HepG2 (cell line): ENCODE measurements around the gene PARVA. TPM values are rescaled to one million over a fixed set of nuclear protein-coding genes. Genes with fewer than 3 reads are reported as not detected.
A peak's percentile ranks its signal among the peaks of the same experiment; 100 is the strongest.

ENCODE experiments used
- ATAC-seq: fragments of 200-7000 bp; cut with Tn5 transposase; 3 replicates; pipeline ENCODE4 v1.9.1; 2020; ENCODE audit warnings: mild to moderate bottlenecking, moderate library complexity
- BruUV-seq: library from RNA; stranded (reverse); fragments of 400-500 nt; replicated peaks from 2 replicates; lab custom pipeline; 2021; lab: Mats Ljungman, UMichigan
- CTCF ChIA-PET: fragments of 300-600 bp; formaldehyde crosslinking; extraction: SDS; loops from one replicate; lab custom pipeline; 2021; ENCODE audit warnings: low total read pairs, inconsistent platforms, low intra/inter-chr PET ratio; lab: Yijun Ruan, JAX
- POLR2A ChIA-PET: fragments of 350-600 bp; sonication (Branson Sonifier 250); formaldehyde crosslinking; loops from one replicate; lab custom pipeline; 2020; ENCODE audit warnings: antibody characterized with exemption, inconsistent platforms; lab: Yijun Ruan, JAX
- DNase-seq: peaks from one replicate; pipeline ENCODE4 v3.0.0-alpha.2; 2015; ENCODE audit warnings: low spot score
- FAIRE-seq: peaks from 3 replicates; lab custom pipeline; 2011; peaks lifted over from hg19 to GRCh38; lab: Jason Lieb, UNC
- H2AFZ ChIP-seq: one replicate; pipeline ENCODE4 v1.6.1; 2011; ENCODE audit warnings: low read length, inconsistent platforms
- H3K27ac ChIP-seq: fragments of 300-600 bp; 3 replicates; pipeline ENCODE4 v1.8.0; 2011; ENCODE audit warnings: mixed run types, mild to moderate bottlenecking, mixed read lengths, low read length, inconsistent platforms; ENCODE audit not compliant: insufficient read depth; ENCODE audit errors: extremely low read length
- H3K27me3 ChIP-seq, 2 experiments: fragments of 200-600 bp in 1 of 2; 2 replicates in 1 of 2; 3 replicates in 1 of 2; pipeline versions ENCODE4 v1.6.0 to v1.8.0; 2011; ENCODE audit warnings: low read length in 2 of 2, mild to moderate bottlenecking in 2 of 2, moderate library complexity in 2 of 2, inconsistent platforms in 1 of 2; ENCODE audit not compliant: insufficient read depth in 2 of 2, control insufficient read depth in 1 of 2
- H3K36me3 ChIP-seq, 2 experiments: fragments of 200-600 bp in 1 of 2; replicated peaks in 1 of 2; 2 replicates in 1 of 2; 3 replicates in 1 of 2; pipeline versions ENCODE4 v1.5.1 to v1.8.0; 2011; ENCODE audit warnings: low read length in 2 of 2, inconsistent platforms in 1 of 2; ENCODE audit not compliant: insufficient read depth in 2 of 2, control insufficient read depth in 1 of 2
- H3K4me1 ChIP-seq: 2 replicates; pipeline ENCODE4 v1.5.1; 2012; ENCODE audit warnings: low read length, inconsistent platforms; ENCODE audit not compliant: insufficient read depth
- H3K4me2 ChIP-seq: 2 replicates; pipeline ENCODE4 v1.6.0; 2011; ENCODE audit warnings: low read depth, low read length, inconsistent platforms
- H3K4me3 ChIP-seq, 3 experiments: fragments of 200-600 bp in 1 of 3; sonication (generic), shearing (Covaris generic) in 1 of 3; replicated peaks in 1 of 3; 2 replicates each; pipeline ENCODE4 v1.5.1; 2011 to 2016; ENCODE audit warnings: low read length in 3 of 3, inconsistent platforms in 2 of 3, low read depth in 2 of 3, mild to moderate bottlenecking in 2 of 3, control low read depth in 1 of 3, mixed read lengths in 1 of 3; ENCODE audit not compliant: insufficient read depth in 1 of 3
- H3K79me2 ChIP-seq: one replicate; pipeline ENCODE4 v1.6.1; 2011; ENCODE audit warnings: low read length, inconsistent platforms; ENCODE audit not compliant: insufficient read depth
- H3K9ac ChIP-seq: 2 replicates; pipeline ENCODE4 v1.6.0; 2011; ENCODE audit warnings: mild to moderate bottlenecking, low read depth, low read length, inconsistent platforms; ENCODE audit not compliant: insufficient read depth
- H3K9me3 ChIP-seq: 2 replicates; pipeline ENCODE4 v1.5.1; 2012; ENCODE audit warnings: mild to moderate bottlenecking, low read length
- H4K20me1 ChIP-seq: 2 replicates; pipeline ENCODE4 v1.6.0; 2011; ENCODE audit warnings: inconsistent platforms, mild to moderate bottlenecking, low read length, moderate library complexity; ENCODE audit not compliant: insufficient read depth
- KDM2A ChIP-seq: sonication (generic); formaldehyde crosslinking; IDR thresholded peaks from 2 replicates; pipeline ENCODE4 v1.4.0; 2020; ENCODE audit warnings: low read depth, missing genetic modification reagents, borderline replicate concordance
- MATR3 ChIP-seq: sonication (generic); formaldehyde crosslinking; IDR thresholded peaks from 2 replicates; pipeline ENCODE4 v1.4.0; 2020; ENCODE audit warnings: missing genetic modification reagents
- NFYC ChIP-seq: IDR thresholded peaks from 2 replicates; pipeline ENCODE4 v1.6.1; 2016; ENCODE audit warnings: missing genetic modification reagents, missing compliant biosample characterization
- RFXANK ChIP-seq: IDR thresholded peaks from 2 replicates; pipeline ENCODE4 v1.6.1; 2016
- SCMH1 ChIP-seq: sonication (generic); formaldehyde crosslinking; IDR thresholded peaks from 2 replicates; pipeline ENCODE4 v1.9.0; 2021; ENCODE audit warnings: missing genetic modification reagents, mild to moderate bottlenecking, borderline replicate concordance
- SNAI1 ChIP-seq: sonication (generic); formaldehyde crosslinking; IDR thresholded peaks from 2 replicates; pipeline ENCODE4 v1.5.0; 2020; ENCODE audit warnings: mild to moderate bottlenecking, missing genetic modification reagents, borderline replicate concordance
- XRCC5 ChIP-seq: fragments of 200-400 bp; formaldehyde crosslinking; optimal IDR thresholded peaks from 2 replicates; pipeline ENCODE3; 2017; ENCODE audit warnings: mild to moderate bottlenecking, low read length
- ZNF547 ChIP-seq: sonication (generic); formaldehyde crosslinking; IDR thresholded peaks from 2 replicates; pipeline ENCODE4 v1.5.1; 2020; ENCODE audit warnings: mild to moderate bottlenecking, missing genetic modification reagents
- ZNF598 ChIP-seq: sonication (generic); formaldehyde crosslinking; IDR thresholded peaks from 2 replicates; pipeline ENCODE4 v1.5.1; 2020; ENCODE audit warnings: mild to moderate bottlenecking, missing genetic modification reagents, borderline replicate concordance
- ZNF652 ChIP-seq: IDR thresholded peaks from 2 replicates; pipeline ENCODE4 v1.6.1; 2016; ENCODE audit warnings: low read depth, borderline replicate concordance
- ZSCAN20 ChIP-seq: sonication (generic); formaldehyde crosslinking; IDR thresholded peaks from 2 replicates; pipeline ENCODE4 v1.4.0; 2020; ENCODE audit warnings: missing genetic modification reagents, mild to moderate bottlenecking, borderline replicate concordance
- WGBS: methylation state at CpG from one replicate; pipeline ENCODE4 v1.1.6; 2017; ENCODE audit warnings: low lambda C conversion rate; 5-methylcytosine and 5-hydroxymethylcytosine counted together
- in situ Hi-C: cut with HindIII; loops from 2 replicates; pipeline ENCODE4 v1.10.0; 2017; ENCODE audit warnings: low pct_unique_long_range_greater_than_20kb; ENCODE audit not compliant: extremely low pct_ligation_motif_present
- intact Hi-C: fragments of 100-400 bp; cut with micrococcal nuclease; formaldehyde crosslinking; loops from one replicate; pipeline ENCODE4 v1.10.0; 2022; ENCODE audit not compliant: unreplicated experiment
- polyA plus RNA-seq, 8 experiments: library from polyadenylated mRNA; depleted of rRNA in 3 of 8; stranded (reverse) in 7 of 8; unstranded in 1 of 8; fragments of >200 nt; fragmentation: Illumina TruSeq in 4 of 8; extraction: Trizol in 4 of 8; gene quantifications; 2 replicates each; pipeline versions ENCODE4 v1.2.1 to v1.2.3, GENCODE V29; 2011 to 2016; ENCODE audit warnings: low read depth in 4 of 8, missing spikeins in 1 of 8, mixed read lengths in 1 of 8; ENCODE audit not compliant: insufficient read depth in 1 of 8
- total RNA-seq, 5 experiments: library from RNA; depleted of rRNA; stranded (reverse); fragments of >200 nt; fragmentation: Illumina TruSeq; extraction: Trizol; gene quantifications; 2 replicates each; pipeline ENCODE4 v1.2.3, GENCODE V29; 2016; ENCODE audit warnings: low read depth in 1 of 5
- TF ChIP-seq, protein P1 (sequence below): sonication (generic); formaldehyde crosslinking; IDR thresholded peaks from 2 replicates; pipeline ENCODE4 v1.5.0; 2020; ENCODE audit warnings: mild to moderate bottlenecking, missing genetic modification reagents, moderate library complexity
- TF ChIP-seq, protein P2 (sequence below): sonication (generic); formaldehyde crosslinking; IDR thresholded peaks from 2 replicates; pipeline ENCODE4 v1.5.1; 2020; ENCODE audit warnings: mild to moderate bottlenecking, missing genetic modification reagents, moderate library complexity
- TF ChIP-seq, protein P3 (sequence below): sonication (generic); formaldehyde crosslinking; IDR thresholded peaks from 2 replicates; pipeline ENCODE4 v1.4.0; 2020; ENCODE audit warnings: missing genetic modification reagents, borderline replicate concordance
- TF ChIP-seq, protein P4 (sequence below): sonication (generic); formaldehyde crosslinking; IDR thresholded peaks from 2 replicates; pipeline ENCODE4 v1.5.1; 2020; ENCODE audit warnings: missing genetic modification reagents, mild to moderate bottlenecking, borderline replicate concordance

Gene PARVA
- total and polyA plus RNA-seq, 2 of the 13 experiments (the other 11 are each of a cell fraction or from before 2014, with no cell fraction given): 5.9 to 9.1 TPM

DNA sequence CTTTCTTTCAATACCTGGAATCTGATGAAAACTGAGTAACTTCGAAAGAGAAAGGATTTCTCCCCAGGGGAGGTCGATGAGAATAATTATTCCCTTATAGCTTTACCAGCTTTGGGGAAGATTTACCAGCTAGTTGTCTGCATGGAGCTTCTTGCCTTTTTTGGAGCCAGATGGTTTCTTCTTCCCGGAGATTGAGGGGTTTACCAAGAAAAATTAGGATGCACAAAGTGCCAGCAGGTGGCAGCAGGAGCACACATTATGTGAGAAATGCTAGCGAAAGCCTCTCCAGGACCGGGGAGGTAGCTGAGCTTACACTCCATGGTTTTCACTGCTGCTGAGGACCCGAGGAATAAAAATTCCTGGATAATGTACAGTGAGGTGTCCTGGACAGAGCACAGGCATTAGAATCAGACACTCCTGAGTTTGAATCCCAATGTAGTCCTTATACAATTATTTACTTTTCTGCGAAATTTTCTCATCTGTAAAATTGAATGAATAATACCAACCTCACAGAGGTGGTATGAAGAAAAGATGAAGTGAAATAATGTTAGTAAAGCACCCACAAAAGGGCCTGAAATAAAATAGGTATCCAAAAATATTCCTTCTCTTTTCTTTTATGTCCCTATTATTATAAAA, 46.0 kb upstream of the PARVA start:
- no peak overlapping the region for H3K27ac ChIP-seq
- no peaks in the 10 kb centered on the region for H3K4me1 ChIP-seq
- no peaks in the 10 kb centered on the region for H3K9me3 ChIP-seq
- no peak overlapping the region for H3K4me2 ChIP-seq
- in situ Hi-C loops: loop anchor here (25.0 kb wide), 2 partner anchors 156 to 256 kb away; no protein-coding TSS in a partner anchor
- DNase-seq: peak; percentile 78
- no peak overlapping the region for H2AFZ ChIP-seq
- FAIRE-seq: peak; percentile 83
- no peaks in the 10 kb centered on the region for H3K36me3 ChIP-seq
- WGBS: 0% methylated on average over 7 of the region's 7 CpGs
- ChIA-PET POLR2A (interaction anchor here (1.2 kb wide), 1 partner anchor 45 kb away, joined by 3 read pairs; the partner anchor contains the start of gene PARVA), CTCF (interaction anchor here (0.7 to 3.4 kb wide), 4 partner anchors 81 to 564 kb away, joined by 3 to 19 read pairs (median 10); no protein-coding TSS in a partner anchor)
- no peaks in the 10 kb centered on the region for H3K79me2 ChIP-seq
- H4K20me1 ChIP-seq: no peaks in the 10 kb centered on the region
- peak; percentile 87 for ATAC-seq
- BruUV-seq: no TSS peak
- H3K27me3 ChIP-seq: peaks cover 0 to 2% of the 10 kb centered on the region in 2 experiments; a peak in 1 of 5 replicates
- H3K9ac ChIP-seq: no peak overlapping the region
- intact Hi-C loops: loop anchor here (1.0 to 5.0 kb wide), 5 partner anchors 46 to 563 kb away; partner anchors contain the start of gene PARVA
- no peak overlapping the region for H3K4me3 ChIP-seq
- TF ChIP-seq, protein P1, sequence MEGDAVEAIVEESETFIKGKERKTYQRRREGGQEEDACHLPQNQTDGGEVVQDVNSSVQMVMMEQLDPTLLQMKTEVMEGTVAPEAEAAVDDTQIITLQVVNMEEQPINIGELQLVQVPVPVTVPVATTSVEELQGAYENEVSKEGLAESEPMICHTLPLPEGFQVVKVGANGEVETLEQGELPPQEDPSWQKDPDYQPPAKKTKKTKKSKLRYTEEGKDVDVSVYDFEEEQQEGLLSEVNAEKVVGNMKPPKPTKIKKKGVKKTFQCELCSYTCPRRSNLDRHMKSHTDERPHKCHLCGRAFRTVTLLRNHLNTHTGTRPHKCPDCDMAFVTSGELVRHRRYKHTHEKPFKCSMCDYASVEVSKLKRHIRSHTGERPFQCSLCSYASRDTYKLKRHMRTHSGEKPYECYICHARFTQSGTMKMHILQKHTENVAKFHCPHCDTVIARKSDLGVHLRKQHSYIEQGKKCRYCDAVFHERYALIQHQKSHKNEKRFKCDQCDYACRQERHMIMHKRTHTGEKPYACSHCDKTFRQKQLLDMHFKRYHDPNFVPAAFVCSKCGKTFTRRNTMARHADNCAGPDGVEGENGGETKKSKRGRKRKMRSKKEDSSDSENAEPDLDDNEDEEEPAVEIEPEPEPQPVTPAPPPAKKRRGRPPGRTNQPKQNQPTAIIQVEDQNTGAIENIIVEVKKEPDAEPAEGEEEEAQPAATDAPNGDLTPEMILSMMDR: peak; percentile 89
- TF ChIP-seq, protein P2, sequence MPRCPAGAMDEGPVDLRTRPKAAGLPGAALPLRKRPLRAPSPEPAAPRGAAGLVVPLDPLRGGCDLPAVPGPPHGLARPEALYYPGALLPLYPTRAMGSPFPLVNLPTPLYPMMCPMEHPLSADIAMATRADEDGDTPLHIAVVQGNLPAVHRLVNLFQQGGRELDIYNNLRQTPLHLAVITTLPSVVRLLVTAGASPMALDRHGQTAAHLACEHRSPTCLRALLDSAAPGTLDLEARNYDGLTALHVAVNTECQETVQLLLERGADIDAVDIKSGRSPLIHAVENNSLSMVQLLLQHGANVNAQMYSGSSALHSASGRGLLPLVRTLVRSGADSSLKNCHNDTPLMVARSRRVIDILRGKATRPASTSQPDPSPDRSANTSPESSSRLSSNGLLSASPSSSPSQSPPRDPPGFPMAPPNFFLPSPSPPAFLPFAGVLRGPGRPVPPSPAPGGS: no peak
- TF ChIP-seq ZNF598 (CRISPR knock-in tag) (no peak), ZSCAN20 (CRISPR knock-in tag) (no peak), SCMH1 (no peak), NFYC (CRISPR knock-in tag) (no peak), SNAI1 (no peak), RFXANK (no peak), MATR3 (CRISPR knock-in tag) (no peak), XRCC5 (peak; percentile 50), KDM2A (CRISPR knock-in tag) (0 out of 2 replicates have a peak, but pooled peaks have one; percentile 32), ZNF652 (CRISPR knock-in tag) (no peak), ZNF547 (no peak)
- TF ChIP-seq, protein P3, sequence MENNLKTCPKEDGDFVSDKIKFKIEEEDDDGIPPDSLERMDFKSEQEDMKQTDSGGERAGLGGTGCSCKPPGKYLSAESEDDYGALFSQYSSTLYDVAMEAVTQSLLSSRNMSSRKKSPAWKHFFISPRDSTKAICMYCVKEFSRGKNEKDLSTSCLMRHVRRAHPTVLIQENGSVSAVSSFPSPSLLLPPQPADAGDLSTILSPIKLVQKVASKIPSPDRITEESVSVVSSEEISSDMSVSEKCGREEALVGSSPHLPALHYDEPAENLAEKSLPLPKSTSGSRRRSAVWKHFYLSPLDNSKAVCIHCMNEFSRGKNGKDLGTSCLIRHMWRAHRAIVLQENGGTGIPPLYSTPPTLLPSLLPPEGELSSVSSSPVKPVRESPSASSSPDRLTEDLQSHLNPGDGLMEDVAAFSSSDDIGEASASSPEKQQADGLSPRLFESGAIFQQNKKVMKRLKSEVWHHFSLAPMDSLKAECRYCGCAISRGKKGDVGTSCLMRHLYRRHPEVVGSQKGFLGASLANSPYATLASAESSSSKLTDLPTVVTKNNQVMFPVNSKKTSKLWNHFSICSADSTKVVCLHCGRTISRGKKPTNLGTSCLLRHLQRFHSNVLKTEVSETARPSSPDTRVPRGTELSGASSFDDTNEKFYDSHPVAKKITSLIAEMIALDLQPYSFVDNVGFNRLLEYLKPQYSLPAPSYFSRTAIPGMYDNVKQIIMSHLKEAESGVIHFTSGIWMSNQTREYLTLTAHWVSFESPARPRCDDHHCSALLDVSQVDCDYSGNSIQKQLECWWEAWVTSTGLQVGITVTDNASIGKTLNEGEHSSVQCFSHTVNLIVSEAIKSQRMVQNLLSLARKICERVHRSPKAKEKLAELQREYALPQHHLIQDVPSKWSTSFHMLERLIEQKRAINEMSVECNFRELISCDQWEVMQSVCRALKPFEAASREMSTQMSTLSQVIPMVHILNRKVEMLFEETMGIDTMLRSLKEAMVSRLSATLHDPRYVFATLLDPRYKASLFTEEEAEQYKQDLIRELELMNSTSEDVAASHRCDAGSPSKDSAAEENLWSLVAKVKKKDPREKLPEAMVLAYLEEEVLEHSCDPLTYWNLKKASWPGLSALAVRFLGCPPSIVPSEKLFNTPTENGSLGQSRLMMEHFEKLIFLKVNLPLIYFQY (CRISPR knock-in tag): no peak
- TF ChIP-seq, protein P4, sequence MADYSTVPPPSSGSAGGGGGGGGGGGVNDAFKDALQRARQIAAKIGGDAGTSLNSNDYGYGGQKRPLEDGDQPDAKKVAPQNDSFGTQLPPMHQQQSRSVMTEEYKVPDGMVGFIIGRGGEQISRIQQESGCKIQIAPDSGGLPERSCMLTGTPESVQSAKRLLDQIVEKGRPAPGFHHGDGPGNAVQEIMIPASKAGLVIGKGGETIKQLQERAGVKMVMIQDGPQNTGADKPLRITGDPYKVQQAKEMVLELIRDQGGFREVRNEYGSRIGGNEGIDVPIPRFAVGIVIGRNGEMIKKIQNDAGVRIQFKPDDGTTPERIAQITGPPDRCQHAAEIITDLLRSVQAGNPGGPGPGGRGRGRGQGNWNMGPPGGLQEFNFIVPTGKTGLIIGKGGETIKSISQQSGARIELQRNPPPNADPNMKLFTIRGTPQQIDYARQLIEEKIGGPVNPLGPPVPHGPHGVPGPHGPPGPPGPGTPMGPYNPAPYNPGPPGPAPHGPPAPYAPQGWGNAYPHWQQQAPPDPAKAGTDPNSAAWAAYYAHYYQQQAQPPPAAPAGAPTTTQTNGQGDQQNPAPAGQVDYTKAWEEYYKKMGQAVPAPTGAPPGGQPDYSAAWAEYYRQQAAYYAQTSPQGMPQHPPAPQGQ: no peak
